GM18499 (cell line): ENCODE data around the gene DNAJC5G.

Experiments
- ATAC-seq: cut with Tn5 transposase; IDR thresholded peaks from one replicate; pipeline ENCODE4 v1.9.1; 2021; ENCODE audit warnings: moderate number of reproducible peaks; ENCODE audit not compliant: insufficient read depth, unreplicated experiment

DNAJC5G gene, protein sequence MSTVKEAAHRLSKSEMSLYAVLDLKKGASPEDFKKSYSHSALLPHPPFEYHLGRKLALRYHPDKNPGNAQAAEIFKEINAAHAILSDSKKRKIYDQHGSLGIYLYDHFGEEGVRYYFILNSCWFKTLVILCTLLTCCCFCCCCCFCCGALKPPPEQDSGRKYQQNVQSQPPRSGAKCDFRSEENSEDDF

DNA sequence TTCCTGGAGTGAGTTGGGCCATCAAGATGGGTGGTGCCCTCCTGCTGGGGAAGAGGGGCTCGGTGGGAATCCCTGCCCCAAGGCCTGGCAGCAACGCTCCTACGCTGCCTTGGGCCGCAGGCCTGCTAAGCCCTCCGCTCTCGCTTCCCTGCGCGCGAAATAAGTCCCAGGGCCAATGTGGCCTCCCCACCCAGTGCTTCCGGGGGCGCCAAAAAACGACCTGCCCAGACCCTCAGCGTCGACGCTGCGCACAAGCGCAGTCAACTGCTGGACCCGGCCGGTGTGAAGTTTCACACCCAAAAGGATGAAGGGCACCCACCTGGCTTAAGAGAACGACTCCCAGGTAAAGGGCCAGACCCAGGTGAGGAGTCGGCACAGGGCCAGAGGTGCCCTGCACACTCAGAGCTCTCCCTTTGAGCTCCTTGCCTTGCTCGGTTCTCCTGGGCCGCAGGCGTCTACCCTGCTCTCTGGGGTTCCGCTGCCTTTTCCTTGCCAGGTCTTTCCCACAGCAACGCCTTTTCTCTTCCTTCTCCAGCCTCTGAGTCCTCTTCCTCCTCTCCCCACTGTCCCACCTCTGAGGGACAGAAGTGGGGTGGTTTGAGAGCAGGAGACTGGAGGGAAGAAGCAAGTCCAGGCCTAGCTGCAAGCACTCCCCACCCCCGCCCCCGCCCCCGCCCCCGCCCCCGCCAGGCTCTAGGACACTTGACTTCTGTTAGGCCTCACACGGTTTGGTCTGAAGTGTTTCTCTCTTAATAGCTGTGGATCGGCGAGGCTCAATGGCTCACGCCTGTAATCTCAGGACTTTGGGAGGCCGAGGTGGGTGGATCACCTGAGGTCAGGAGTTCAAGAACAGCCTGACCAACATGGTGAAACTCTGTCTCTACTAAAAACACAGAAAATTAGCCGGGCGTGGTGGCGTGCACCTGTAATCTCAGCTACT is at the start of gene DNAJC5G:
Gene DNAJC5G (plus strand): TSS at position 223 of the 940 bp plus-strand sequence. CDS start 1,296 bp downstream, outside the sequence.
- ATAC-seq: no peak

DNA sequence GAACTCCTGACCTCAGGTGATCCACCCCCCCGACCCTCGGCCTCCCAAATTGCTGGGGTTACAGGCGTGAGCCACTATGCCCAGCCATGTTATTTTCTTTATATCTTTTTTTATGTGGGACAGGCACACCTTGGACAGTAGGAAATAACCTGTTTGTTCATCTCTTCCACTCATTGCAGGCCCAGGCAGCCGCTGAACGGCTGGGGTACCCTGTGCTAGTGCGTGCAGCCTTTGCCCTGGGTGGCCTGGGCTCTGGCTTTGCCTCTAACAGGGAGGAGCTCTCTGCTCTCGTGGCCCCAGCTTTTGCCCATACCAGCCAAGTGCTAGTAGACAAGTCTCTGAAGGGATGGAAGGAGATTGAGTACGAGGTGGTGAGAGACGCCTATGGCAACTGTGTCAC is 49.7 kb upstream of the DNAJC5G start:
- no peak for ATAC-seq

DNA sequence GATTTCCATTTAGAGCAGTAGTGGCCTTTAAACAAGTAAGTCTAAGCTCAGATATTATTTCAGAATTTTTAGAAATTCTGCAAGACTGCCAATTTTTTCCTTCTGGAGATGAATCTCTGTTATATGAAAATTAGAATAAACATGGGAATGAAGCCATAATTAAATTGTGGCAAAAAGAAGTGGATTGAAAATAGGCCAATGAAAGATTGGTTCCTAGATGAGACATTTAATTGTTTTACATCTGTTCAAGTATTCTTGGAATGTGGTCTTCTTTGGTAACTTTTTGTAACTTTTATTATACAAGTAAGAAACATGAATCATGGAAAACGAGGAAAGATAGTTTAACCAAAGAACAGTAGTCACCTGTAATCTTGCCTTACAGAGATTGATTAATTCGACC is 47.7 kb upstream of the DNAJC5G start:
- ATAC-seq: no peak

DNA sequence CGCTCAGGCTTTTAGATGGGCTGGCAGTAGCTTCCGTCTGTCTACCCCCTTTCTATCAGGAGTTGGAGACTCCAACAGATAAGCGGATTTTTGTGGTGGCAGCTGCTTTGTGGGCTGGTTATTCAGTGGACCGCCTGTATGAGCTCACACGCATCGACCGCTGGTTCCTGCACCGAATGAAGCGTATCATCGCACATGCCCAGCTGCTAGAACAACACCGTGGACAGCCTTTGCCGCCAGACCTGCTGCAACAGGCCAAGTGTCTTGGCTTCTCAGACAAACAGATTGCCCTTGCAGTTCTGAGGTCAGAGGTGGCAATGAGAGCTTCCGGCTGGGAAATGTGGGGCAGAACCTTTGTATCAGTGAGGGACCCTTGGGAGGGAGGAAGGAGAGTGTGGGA is 43.3 kb upstream of the DNAJC5G start:
- no peak for ATAC-seq

DNA sequence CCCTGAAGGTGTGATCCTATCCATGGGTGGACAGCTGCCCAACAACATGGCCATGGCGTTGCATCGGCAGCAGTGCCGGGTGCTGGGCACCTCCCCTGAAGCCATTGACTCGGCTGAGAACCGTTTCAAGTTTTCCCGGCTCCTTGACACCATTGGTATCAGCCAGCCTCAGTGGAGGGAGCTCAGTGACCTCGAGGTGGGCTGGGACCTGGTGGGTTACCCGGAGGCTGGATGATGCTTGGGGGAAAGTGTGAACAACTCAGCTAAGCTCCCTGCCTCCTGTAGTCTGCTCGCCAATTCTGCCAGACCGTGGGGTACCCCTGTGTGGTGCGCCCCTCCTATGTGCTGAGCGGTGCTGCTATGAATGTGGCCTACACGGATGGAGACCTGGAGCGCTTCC is 41.9 kb upstream of the DNAJC5G start:
- no peak for ATAC-seq

DNA sequence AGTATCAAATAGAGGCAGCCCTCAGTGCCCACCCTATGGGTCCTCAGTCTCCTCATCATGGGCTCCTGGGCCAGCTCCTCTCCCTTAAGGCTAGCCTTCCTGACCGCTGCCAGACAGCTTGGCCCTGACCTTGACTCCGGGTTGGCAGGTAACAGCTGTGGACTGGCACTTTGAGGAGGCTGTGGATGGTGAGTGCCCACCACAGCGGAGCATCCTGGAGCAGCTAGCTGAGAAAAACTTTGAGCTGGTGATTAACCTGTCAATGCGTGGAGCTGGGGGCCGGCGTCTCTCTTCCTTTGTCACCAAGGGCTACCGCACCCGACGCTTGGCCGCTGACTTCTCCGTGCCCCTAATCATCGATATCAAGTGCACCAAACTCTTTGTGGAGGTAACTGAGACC is 39.1 kb upstream of the DNAJC5G start:
- ATAC-seq: no peak

DNA sequence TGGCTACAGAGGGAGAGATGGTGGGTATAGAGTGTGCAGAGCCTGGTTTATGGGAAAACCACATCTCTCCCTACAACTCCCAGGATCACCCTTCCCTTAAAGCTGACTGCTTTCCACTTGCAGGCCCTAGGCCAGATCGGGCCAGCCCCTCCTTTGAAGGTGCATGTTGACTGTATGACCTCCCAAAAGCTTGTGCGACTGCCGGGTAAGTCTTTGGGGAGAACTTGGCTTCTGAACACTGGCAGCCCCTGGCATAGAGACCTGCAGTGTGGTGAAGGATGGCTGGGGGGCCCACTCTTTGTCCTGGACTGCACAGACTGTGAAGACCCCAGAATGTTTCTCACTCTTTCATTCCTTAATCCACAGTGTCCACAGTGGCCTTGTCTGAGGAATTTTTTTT is 38.6 kb upstream of the DNAJC5G start:
- ATAC-seq: no peak

DNA sequence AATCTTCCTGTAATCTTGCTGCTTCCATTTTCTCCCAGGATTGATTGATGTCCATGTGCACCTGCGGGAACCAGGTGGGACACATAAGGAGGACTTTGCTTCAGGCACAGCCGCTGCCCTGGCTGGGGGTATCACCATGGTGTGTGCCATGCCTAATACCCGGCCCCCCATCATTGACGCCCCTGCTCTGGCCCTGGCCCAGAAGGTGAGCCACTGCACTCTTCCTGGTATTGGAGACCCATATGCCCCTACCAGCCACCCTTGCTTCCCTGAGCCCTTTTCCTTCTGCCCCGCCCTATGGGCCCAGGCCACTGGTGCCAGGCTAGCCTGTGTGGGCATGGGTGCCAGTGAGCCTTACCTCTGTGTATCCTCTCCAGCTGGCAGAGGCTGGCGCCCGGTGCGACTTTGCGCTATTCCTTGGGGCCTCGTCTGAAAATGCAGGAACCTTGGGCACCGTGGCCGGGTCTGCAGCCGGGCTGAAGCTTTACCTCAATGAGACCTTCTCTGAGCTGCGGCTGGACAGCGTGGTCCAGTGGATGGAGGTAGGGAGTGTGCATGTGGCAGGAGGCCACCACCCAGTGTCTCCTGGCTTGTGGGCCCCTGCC is 37.8 kb upstream of the DNAJC5G start:
- ATAC-seq: no peak

DNA sequence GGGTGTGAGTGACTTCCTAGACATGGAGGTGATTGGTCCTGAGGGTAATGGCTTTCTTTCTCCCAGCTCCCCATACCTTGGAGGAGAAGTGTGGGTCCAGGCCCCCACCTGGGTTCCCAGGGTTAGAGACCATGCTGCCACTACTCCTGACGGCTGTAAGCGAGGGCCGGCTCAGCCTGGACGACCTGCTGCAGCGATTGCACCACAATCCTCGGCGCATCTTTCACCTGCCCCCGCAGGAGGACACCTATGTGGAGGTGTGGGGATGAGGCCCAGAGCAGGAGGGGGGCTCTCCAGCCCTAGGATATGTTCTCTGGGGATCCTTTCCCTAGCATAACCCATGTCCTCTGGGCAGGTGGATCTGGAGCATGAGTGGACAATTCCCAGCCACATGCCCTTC is 36.3 kb upstream of the DNAJC5G start:
- ATAC-seq: no peak

DNA sequence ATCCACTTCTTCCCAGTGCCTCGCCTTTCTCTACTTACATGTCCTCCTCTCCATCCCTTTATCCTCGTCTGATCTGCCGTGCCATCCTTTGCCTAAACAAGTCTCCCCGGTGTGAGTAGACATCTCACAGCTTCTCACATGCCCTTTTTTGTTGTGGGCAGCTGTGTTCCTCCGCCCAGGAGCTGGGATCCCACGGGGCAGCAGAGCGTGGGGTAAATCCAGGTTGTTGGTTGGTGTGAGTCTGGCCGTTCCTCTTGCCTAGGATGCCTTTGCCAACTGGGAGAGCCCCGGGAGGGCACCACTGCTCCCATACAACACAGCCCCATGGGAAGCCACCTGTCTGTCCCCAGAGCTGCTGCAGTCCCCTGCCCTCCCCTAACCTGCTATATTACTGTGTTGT is 34.8 kb upstream of the DNAJC5G start:
- no peak for ATAC-seq

DNA sequence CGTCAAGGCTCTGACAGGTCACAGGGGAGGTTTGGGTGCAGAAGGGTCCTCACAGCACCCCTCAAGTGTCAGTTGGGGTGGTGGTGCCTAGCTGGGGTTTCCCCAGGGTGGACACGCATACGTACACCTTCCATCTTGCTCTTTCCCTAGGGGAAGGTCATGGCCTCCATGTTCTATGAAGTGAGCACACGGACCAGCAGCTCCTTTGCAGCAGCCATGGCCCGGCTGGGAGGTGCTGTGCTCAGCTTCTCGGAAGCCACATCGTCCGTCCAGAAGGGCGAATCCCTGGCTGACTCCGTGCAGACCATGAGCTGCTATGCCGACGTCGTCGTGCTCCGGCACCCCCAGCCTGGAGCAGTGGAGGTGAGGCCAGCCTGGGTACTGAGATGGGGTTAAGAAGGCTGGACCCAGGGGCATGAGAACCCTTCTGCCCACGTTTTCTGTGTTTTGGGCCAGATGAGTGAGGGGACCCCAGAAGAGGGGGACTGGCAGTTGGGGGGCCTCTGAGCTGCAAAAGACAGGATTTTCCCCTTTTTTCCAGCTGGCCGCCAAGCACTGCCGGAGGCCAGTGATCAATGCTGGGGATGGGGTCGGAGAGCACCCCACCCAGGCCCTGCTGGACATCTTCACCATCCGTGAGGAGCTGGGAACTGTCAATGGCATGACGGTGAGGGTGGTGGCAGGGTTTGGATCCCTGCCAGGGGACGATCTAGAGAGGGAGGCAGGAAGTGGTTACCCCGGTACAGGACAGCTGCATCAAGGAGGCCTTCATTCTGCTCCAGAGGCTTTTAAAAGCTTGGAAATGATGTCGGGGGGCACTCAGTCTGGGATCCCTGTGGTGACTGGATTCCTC is 33.2 kb upstream of the DNAJC5G start:
- ATAC-seq: no peak

DNA sequence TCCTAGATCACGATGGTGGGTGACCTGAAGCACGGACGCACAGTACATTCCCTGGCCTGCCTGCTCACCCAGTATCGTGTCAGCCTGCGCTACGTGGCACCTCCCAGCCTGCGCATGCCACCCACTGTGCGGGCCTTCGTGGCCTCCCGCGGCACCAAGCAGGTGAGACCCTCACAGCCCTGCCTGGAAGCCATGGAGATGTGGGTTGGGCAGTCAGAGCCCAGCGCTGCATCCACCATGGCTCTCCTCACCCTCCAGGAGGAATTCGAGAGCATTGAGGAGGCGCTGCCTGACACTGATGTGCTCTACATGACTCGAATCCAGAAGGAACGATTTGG is 32.6 kb upstream of the DNAJC5G start:
- no peak for ATAC-seq

DNA sequence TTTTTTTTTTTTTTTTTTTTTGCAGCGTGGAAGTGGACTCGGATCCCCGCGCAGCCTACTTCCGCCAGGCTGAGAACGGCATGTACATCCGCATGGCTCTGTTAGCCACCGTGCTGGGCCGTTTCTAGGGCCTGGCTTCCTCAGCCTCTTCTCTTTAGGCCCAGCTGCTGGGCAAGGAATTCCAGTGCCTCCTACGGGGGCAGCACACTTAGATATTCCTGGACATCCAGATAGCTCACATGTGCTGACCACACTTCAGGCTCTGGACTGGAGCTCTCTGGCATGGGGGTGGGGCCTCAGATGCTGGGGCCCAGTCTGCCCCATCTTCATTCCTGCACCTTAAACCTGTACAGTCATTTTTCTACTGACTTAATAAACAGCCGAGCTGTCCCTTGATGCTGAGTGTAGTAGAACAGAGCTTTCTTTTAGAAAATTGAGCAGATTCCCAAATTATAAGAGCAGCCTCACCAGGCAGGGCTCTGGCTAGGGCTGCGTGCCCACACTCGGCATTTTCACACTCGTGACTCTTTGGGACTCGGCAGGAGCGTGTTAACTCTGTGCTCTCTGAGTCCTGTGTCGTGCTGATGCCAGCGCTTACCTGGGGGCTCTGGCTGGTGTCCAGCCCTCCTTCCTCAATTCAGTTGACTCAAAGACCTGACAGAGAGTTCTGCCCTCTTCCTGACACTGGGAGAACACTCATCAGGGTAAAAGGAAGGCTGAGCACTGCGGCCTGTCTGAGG is 31.7 kb upstream of the DNAJC5G start:
- no peak for ATAC-seq

DNA sequence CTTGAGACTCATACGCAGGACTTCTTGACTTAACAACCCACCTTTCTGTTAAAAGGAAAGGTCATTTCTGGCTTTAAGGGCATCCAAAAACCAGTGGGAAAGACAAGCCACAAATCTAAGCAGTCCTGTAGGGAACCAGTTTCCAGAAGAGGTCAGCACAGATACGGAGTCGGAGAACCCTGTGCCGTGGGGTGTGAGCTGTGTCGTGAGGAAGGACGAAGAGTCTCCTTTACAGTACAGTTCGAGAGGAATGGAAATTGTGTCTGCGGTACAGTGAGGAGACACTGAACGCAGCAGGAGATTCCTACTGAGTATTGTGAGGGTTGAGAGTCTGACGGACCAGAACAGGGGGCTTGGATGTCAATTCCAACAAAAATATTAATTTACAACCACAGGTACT is 30.1 kb upstream of the DNAJC5G start:
- no peak for ATAC-seq

DNA sequence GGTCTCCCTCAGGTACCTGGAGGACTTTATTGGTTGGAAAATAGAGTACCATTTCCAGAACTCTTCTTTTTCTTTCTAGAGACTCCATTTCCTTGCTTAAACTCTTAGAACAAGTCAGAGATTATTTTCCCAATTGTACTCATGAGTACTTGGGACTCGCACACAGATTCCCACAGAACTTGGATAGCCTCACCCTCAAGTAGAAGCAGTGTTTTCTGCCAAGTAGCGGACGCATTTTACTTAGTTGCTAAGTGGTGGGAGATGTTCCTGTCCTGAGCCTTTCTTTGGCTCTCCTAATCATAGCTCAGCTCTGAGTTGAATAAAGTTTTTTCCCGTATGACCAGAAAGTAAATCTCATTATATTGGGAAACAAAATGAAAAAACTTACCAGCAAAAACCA is 29.6 kb upstream of the DNAJC5G start:
- no peak for ATAC-seq

DNA sequence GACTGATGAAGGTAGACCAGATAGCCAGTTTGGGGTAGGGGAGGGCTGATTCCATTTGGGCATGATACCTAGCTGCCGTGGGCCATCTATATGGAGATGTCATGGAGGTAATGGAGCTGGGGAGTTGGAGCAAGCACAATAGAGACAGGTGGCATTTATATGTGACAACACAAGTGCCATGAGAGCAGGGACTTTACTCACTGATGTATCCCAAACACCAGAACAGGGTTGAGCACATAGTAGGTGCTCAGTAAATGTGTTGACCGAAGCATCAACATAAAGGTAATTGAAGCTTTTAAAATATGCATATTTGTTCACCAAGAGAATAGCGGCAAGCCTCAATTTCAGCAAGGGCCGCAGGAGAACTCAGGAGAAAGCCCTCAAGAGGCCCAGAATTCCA is 27.3 kb upstream of the DNAJC5G start:
- no peak for ATAC-seq

DNA sequence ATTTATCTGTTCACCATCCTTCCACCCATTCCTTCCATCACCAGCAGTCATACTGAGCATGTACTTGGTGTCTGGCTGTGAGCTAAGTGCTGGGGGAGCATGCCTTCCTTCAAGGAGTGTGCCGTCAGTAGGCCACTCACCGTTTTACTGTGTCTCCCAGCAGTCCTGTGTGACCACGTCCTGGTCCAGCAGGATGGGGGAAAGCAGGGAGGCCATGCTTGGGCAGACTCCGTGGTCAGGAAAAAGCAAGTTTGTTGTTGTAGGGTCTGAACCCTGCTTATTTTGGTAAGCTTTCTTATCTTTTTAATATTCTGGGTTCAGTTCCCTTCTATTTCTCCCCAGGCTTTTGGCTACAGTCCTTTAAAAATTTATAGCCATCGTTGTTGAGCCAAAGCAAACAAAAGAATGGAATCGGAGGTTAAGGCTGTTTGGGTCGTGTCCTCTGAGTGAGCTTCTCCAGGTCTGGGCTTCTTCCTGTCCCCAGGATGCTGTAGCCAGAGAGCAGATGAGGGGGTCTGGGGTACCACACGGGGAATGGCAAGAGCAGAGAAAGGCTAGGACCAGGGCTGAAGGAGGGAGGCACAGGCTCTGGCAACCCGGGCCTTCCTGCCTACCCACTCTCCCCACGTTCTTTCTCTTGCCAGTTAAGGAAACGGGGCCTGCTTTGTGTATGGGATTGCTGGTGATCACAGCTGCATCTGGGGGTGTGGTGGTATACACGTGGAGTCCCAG is 25.9 kb upstream of the DNAJC5G start:
- no peak for ATAC-seq

DNA sequence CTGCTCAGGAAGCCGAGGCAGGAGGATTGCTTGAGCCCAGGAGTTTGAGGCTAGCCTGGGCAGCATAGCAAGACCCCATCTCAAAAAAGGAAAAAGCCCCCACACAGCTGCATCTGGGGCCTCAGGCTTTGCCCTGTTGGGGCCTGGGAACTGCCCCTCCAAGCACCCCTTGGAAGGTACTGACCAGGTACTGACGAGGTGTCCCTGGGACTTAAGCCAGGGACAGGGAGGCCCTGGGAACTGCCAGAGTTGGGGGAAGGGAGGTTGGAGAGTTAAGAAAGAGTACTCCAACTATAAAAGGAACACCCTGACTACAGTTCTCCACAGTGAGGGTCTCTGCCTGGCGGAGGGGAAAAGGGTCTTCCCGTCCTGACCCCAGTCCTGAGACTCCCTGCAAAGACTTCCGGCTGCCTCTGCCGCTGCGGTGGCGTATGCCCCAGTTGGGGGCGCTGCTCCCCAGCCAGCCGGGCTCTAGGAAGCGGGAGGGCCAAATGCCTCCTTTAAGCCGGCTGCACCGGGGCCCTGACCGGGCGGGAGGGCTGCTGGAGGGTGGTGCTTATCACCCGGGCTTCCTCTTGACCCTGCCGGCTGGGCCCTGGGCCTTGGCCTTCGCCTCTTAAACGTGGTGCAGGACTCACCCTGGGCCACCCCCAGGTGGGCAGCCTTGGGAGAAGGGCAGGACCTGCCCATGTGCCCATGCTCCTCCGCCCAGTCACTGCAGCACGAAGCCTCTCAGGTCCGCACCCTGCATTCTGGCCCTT is 25.2 kb upstream of the DNAJC5G start:
- ATAC-seq: no peak
